ENCODE data around the gene PSMD2.
"Not testable (repeated sequence)": the region's sequence is repeated elsewhere in the genome, so short reads cannot be mapped to it uniquely, and the experiment has no call there.

PSMD2 gene

DNA sequence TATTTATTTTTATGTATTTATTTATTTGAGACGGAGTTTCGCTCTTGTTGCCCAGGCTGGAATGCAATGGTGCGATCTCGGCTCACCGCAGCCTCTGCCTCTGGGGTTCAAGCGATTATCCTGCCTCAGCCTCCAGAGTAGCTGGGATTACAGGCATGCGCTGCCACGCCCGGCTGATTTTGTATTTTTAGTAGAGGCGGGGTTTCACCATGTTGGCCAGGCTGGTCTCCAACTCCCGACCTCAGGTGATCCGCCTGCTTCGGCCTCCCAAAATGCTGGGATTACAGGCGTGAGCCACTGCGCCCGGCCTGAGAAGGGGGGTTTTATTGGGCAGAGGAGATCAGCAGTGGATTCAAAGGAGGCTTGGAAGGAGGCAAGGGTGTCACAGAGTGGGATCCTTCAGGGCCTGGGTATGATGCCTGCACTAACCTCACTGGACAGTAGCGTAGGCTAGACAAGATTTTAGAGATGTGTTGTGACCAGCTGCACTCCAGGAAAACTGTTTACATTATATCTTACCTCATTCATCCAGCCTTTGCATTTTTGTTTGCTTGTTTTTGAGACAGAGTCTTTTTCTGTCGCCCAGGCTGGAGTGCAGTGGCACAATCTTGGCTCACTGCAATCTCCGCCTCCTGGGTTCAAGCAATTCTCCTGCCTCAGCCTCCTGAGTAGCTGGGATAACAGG is 40.6 kb downstream of the PSMD2 start:
- not testable (repeated sequence) for DNase-seq (ENCODE audit: low spot score)

DNA sequence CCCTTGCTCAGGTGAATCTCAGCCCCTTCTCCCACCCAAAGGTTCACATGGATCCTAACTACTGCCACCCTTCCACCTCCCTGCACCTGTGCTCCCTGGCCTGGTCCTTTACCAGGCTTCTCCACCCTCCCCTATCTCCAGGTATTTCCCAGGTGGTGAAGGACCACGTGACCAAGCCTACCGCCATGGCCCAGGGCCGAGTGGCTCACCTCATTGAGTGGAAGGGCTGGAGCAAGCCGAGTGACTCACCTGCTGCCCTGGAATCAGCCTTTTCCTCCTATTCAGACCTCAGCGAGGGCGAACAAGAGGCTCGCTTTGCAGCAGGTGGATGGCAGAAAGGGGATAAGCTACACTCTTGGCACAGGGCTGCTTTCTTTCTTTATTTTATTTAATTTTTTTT is 42.9 kb downstream of the PSMD2 start:
- DNase-seq (ENCODE audit: low spot score) = no peak

DNA sequence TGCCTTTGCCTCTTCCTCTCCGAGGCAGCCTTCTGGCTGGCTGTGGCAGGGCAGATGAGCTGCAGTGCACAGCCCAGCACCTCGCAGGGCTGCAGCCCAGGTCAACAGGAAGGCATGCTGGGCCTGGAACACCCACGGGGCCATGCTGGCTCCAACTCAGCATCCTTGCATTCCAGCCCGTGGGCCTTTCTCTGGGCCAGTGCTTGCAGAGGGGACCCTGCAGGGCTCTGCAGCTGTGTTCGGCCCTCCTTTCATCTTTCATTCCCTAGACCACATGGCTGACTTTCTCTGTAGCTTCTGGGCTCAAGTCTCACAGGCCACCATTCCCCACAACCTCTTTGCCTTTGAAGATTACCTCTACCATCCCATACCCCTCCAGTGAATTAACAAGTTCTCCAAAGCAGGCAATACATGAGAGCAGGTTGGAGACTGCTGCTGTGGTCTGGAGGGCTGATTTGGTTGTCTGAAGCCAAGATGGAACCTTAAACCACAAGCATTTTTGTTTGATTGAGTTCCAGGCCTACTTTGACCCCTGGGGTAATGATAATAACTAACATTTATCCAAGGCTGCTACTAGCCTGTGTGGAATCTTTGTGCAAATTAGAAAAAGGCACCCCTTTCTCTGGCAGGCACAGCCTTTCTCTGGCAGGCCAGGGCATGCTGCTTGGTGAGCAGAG is 44.3 kb downstream of the PSMD2 start:
- DNase-seq (ENCODE audit: low spot score) = no peak

DNA sequence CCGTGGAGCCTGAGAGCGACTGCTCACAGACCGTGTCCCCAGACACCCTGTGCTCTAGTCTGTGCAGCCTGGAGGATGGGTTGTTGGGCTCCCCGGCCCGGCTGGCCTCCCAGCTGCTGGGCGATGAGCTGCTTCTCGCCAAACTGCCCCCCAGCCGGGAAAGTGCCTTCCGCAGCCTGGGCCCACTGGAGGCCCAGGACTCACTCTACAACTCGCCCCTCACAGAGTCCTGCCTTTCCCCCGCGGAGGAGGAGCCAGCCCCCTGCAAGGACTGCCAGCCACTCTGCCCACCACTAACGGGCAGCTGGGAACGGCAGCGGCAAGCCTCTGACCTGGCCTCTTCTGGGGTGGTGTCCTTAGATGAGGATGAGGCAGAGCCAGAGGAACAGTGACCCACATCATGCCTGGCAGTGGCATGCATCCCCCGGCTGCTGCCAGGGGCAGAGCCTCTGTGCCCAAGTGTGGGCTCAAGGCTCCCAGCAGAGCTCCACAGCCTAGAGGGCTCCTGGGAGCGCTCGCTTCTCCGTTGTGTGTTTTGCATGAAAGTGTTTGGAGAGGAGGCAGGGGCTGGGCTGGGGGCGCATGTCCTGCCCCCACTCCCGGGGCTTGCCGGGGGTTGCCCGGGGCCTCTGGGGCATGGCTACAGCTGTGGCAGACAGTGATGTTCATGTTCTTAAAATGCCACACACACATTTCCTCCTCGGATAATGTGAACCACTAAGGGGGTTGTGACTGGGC is 45.7 kb downstream of the PSMD2 start:
- no peak for DNase-seq (ENCODE audit: low spot score)

DNA sequence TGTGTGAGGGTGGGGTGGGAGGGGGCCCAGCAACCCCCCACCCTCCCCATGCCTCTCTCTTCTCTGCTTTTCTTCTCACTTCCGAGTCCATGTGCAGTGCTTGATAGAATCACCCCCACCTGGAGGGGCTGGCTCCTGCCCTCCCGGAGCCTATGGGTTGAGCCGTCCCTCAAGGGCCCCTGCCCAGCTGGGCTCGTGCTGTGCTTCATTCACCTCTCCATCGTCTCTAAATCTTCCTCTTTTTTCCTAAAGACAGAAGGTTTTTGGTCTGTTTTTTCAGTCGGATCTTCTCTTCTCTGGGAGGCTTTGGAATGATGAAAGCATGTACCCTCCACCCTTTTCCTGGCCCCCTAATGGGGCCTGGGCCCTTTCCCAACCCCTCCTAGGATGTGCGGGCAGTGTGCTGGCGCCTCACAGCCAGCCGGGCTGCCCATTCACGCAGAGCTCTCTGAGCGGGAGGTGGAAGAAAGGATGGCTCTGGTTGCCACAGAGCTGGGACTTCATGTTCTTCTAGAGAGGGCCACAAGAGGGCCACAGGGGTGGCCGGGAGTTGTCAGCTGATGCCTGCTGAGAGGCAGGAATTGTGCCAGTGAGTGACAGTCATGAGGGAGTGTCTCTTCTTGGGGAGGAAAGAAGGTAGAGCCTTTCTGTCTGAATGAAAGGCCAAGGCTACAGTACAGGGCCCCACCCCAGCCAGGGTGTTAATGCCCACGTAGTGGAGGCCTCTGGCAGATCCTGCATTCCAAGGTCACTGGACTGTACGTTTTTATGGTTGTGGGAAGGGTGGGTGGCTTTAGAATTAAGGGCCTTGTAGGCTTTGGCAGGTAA is 46.5 kb downstream of the PSMD2 start:
- DNase-seq (ENCODE audit: low spot score) = no peak

DNA sequence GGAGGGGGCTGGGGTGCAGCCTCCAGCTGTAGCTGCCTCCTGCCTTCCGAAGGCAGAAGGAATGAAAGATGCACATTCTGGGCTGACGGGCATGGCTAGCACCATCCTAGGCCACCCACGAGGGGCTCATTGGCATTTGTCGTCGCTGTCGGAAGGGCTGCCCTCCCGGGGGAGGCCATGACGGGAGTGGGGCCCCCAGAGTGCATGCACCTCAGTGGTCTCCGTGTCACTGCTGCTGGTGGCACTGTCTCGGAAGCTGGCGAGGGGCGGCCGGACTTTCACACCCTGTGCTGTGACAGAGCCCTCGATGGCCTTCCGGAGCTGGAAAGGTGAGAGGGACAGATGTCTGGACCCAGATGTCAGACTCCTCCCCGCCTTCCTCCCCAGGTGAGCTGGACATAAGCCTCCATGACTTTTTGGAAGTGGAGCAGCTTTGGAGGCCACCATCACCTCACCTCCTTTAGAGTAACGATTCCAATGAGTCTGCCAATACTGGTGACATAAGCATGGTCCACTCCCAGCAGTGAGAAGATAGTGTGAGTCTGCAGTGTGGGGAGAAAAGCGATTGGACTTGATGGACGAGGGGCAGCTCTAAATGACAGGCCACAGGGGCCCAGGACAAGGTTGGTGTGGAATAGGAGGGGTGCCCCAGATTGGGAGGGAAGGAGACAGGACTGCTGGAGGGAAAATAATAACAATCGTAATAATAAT is 47.6 kb downstream of the PSMD2 start:
- DNase-seq (ENCODE audit: low spot score) = no peak

DNA sequence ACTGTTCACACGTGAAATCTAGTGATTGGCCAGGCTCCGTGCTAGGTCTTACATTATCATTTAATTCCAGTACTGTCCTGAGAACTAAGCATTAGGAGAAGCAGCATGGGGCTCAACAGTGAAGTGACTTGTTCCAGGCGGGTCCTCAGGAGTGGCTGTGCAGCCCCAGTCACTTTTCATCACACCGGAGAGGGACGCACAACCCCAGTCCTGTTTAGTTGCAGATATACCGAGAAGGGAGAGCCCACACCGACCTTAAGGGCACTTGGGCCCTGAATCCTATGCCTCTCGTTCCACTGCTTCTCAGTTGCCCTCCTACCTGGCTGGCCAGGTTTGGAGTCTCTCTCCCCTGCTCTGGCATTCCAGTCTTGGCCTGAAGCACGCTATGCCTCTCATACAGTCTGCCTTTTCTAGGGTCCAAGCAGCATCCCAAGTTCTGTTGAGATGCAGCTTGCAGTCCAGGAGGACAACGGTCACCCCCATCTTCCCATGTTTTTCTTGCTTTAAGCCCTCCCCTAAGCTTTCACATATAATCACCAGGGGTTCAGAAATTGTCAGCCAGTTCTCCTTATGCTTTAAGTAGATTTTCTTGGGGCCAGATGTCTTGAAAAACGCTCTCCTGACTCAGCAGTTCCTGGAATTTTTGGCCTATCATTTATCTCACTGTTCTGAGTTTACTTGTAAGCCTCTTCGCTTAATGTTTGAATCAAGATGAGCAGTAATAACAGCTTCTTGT is 48.4 kb downstream of the PSMD2 start:
- DNase-seq (ENCODE audit: low spot score) = no peak

DNA sequence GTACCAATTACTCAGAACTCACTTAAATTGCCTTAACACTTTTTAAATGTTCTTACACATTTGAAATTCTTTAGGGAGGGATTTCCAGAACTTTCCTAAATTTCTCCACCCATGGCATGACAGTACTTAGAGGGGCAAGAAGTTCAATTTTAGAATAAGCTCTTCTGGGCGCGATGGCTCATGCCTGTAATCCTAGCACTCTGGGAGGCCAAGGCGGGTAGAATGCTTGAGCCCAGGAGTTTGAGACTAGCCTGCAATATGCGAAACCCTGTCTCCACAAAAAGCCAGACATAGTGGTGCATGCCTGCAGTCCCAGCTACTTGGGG is 49.0 kb downstream of the PSMD2 start:
- DNase-seq (ENCODE audit: low spot score) = no peak

DNA sequence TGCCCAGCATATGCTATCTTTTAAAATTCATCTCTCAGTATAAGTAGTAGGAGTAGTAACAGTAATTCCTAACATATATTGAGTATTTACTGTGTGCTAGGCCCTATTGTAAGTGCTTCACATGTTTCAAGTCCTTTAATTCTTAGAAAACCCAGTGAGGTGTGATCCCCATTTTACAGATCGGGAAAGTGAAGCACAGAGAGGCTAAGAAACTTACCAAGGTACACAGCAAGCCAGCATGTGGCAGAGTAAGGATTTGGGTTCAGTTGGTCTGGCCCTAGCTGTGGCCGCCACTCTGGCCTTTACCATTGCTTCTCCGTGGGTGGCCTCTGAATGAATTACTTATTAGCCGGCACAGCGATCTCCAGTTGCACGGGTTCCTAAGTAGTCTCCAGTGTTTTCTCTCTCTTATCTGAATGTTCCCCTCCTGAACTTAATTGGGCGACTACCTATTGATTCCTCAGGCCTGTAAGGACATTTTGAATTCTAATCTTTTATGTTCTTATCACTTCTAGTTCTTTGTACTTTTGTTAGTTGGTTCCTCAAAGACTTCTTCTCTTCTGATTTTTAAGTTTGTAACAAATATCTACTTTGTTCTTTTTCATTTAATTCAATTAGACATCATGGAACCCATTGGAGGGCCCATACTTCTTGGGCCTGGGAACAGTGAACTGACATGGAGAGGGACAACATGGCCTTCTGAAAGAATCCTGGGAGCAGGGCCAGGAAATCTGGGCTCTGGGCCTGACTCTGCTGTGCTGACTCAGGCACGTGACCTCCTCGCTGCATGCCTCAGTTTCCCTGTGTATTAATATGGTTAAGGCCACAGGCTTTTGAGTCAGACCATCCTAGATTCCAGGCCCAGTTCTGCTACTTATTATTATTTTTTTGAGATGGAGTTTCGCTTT is 50.8 kb downstream of the PSMD2 start:
- DNase-seq (ENCODE audit: low spot score) = no peak

DNA sequence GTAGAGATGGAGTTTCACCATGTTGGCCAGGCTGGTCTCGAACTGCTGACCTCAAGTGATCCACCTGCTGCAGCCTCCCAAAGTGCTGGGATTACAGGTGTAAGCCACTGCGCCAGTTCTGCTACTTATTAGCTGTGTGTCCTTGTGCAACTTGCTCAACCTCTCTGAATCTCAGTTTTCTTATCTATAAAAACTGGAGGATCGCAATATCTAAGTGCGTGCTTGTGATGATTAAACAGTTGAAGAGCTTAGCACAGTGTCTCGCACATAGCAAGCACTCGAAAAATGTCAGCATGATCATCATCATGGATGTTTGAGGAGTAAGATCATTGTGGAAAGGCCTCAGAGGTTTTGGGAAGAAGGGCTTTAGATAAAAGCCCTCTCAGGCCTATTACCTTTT is 51.6 kb downstream of the PSMD2 start:
- DNase-seq (ENCODE audit: low spot score) = no peak

DNA sequence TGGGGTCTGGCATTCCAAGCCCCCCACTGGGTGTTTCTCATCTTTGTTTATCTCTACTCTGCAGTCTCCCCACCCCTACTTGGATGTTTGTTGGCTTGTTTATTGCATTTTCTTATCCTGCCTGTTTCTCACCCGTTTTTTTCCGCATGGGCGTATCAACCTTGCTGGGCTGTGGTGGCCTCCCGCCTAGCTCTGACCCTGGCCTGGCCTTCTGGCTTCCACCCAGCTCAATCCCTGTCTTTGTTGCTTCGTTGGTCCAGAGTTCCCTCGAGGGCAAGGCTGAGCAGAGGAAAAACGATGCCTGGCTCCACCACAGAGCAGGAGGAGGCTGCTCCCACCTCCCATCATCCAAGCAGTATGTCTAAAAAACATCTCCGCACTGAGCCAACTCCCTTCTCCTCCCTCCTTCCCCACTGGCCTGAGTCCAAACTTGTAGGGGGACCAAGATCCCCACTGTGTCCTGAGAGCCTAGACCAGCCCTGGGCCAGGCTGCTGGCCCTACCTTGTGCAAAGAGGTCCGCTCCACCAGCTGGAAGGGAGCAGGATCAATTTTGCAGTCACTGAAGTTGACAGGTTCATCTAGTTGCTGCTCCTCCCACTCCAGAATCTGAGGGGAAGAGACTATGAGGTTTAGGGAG is 52.6 kb downstream of the PSMD2 start:
- no peak for DNase-seq (ENCODE audit: low spot score)

DNA sequence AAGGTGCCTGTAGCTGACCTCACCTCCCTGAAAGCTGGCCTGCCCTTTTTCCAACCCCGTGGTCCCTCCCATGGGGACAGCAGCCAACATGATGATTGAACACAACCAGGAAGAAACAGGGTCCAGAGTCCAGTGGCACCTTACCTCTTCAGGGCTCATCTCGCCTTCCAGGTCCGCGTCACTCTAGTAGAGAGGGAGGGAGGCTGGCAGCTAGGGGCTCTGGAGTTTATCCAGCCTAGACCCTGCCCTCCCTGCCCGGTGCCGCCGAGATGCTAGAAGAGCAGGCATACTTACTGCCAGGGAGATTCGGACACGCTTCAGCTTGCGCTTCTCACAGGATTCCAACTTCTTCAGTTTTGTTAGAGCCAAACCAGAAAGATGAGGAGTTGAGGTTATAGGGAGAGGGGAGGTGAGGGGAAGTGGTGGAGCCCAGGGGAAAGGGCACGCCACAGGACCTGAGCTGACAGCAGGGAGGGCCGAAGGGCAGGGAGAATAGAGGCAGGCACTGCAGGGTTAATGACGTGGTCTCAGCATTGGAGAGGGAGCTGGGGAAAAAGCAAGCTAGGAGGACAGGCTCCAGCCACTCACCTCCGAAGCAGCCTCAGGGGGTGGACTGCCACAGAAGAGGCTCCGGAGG is 53.2 kb downstream of the PSMD2 start:
- no peak for DNase-seq (ENCODE audit: low spot score)

DNA sequence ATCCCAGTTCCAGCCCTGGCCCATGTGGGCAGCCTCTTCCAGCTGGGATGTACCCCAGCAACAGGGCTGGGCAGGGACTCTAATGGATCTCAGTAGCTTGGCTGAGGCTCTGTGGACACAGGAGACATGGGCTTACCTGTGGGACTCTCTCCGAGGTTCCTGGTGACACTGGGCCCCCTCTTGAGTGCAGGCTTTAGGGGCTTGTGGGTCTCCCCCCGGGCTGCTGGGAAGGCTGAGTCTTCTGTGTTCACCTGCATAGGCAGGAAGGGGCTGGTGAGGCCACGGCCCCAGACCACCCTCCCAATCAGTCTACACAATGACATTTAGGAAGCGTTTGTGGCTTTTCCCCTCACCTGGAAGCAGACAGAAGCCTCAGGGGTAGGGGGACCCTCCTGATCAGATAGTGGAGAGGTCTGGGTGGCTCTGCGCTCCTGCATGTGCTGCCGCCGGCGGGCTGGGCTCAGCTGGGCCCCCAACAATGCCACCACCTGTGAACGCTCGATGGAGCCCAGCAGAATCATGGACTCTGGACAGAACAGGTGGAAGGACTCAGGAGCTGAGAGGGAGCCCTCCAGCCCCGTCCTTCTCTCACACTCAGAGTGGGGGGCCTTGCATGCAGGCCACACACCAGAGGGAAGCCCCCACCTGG is 54.0 kb downstream of the PSMD2 start:
- no peak for DNase-seq (ENCODE audit: low spot score)

DNA sequence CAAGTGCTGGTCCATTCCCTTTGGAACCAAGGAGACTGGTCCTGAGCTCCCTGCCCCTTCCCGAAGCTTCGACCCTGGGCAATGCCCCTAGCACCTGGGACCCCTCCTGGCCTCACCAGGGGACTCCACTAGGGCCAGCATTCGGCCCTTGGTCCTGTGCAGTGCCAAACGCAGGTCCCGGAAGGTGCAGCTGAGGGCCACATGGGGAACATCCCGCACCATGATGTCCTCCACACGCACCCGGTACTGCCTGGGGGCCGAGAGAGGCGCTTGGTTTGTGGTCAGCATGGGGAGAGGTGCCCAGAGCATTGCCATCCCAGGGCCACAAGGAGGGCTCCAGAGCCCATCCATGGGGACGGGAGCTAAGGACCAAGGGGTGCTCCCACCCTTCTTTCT is 54.5 kb downstream of the PSMD2 start:
- DNase-seq (ENCODE audit: low spot score) = no peak

DNA sequence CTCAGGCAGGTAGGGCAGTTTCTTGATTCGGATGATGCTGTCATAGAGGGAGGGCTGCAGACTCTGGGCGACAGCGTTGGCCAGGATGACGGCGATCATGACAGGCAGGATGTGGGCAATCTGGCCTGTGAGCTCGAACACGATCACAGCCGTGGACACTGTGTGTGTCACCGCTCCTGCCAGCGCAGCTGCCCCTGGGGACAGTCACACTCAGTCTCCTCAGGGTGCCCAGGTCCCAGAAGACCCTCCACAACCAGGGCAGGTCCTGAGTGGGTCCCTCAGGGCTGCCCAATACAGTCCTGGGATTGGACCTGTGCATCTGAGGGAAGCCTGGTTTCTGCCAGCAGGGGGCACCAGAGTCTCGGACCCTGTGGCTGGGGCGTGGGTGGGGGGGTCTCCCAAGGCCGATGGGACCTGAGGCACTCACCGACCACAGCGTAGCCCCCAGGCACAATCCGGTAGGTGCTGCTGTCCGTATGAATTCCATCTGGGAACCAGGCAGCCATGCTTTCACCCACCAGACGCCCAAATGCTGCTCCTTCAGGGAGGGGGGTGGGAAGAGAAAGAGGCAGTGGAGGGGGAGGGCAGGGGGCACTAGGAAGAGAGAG is 55.2 kb downstream of the PSMD2 start:
- peak; percentile 57 for DNase-seq (ENCODE audit: low spot score)

DNA sequence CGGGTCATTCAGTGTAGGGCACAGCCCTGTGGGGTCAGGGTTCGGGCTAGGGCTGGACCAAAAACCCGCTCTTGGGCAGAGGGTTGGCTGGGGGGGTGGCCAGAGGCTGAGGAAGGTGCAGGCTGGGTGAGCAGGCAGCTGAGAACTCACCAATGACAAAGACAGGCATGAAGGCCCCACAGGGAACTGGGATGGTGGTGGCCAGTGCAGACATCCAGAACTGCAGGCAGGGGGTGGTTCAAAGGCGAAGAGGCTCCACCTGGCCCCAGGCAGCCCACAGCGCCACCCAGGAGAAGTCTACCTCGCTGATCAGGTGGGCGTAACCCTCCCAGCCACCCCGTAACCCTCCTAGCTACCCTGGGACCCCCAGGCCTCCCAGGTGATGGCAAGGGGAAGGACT is 55.7 kb downstream of the PSMD2 start:
- DNase-seq (ENCODE audit: low spot score) = no peak

DNA sequence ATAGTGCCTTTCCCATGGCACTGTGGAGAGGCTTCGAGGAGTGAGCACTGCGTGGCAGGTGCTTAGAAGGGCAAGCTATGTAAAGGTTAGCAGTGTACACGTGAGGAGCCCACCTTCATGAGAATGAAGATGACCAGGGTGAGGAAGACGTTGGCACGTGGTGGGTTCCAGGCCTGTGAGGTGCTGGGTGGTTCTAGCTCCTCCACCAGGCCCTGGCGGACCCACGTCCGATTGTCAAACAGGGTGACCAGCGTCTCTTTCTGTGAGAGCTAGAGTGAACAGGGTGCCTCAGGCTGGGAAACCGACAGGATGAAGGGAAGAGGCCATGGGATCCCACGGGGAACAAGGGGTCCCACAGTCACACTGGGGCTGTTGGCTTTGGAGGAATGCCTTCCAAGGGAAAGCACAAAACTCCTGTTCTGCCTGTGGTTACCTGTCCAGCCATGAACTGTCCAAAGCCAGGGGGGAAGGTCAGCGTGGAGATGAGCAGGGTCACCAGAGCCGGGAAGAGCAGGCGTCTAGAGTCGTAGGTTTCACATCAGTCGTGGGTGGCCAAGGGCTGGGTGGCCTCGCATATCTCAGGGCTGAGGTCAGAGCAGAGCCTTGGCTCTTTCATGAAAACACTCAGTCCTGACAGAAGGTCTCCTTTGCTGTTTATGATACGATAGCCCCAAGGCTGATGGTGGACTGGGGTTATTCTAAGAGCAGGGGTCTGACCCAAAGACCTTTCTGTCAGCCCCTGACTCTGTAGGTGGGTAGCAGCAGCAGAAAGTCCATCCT is 56.4 kb downstream of the PSMD2 start:
- DNase-seq (ENCODE audit: low spot score) = no peak

All from activated CD4-positive, alpha-beta T cell treated with anti-CD3 and anti-CD28 coated beads, Interleukin-2, Interleukin-4, amounts not matched to agents 100 ng/mL and 50 ng/mL, durations not matched to agents 16 hours and 8 hours (primary cell).